Liver (tissue), 3 donors: ENCODE measurements around the gene HUS1.

ENCODE experiments used
- CTCF ChIP-seq: fragments of 150-350 bp; IDR thresholded peaks from 2 replicates; pipeline ENCODE4 v1.5.1; 2017; ENCODE audit warnings: improper control_type of control experiment, low read depth, low read length; ENCODE audit not compliant: missing input control
- JUND ChIP-seq, 2 donors: IDR thresholded peaks; 2 replicates each; pipeline ENCODE4 v1.6.1; 2016; ENCODE audit warnings: antibody characterized with exemption in 2 of 2
- MAX ChIP-seq: IDR thresholded peaks from 2 replicates; pipeline ENCODE4 v1.6.1; 2016; ENCODE audit warnings: antibody characterized with exemption
- TAF1 ChIP-seq: conservative IDR thresholded peaks from 2 replicates; pipeline ENCODE4 v1.6.1; 2016; ENCODE audit warnings: antibody characterized with exemption, mild to moderate bottlenecking
- donor health status: healthy.
- donor health status: healthy.

DNA sequence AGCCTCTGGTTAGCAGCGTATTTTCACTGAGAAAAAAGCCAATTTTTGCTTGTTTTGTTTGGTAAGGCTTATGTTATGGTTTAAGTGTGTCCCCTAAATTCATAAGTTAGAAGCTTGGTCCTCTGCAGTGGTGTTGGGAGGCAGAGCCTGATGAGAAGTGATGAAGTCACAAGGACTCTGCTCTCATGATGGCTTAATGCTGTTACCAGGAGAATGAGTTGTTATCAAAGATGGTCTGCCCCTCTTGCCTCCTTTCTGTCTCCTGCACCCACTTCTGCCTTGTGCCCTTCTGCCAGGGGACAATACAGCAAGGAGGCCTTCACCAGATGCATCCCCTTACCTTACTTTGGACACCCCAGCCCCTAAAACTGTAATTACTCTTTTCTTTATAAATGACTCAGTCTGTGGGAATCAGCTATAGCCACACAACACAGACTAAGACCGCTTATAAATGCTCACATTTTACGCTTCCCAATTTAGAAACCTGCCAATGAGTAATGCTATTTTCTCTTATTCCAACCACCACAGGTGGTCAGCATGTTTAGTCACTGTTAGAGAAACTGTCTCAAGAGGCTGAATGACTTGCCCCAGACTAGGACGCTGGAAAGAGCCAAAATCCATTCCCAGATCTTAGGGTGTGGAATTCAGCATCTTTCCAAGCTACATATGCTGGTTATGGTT is 25.0 kb downstream of the HUS1 start:
- TF ChIP-seq CTCF (no peak), JUND (IDR thresholded peaks at IDR 0.05) (no peak), MAX (no peak), TAF1 (no peak)
